HCT116 (cell line): ENCODE measurements around the gene ABHD16A. TPM values are rescaled to one million over a fixed set of nuclear protein-coding genes. Genes with fewer than 3 reads are reported as not detected.

Experiments used
- ATAC-seq: fragments of 200-7000 bp; cut with Tn5 transposase; 2 replicates; pipeline ENCODE4 v1.9.1; 2020; ENCODE audit warnings: mild to moderate bottlenecking, moderate library complexity
- BruUV-seq: library from RNA; stranded (reverse); fragments of 400-500 nt; replicated peaks from 2 replicates; lab custom pipeline; 2021; lab: Mats Ljungman, UMichigan
- CTCF ChIA-PET: fragments of 300-600 bp; sonication (Branson Sonifier 250); formaldehyde crosslinking; loops from one replicate; lab custom pipeline; 2021; ENCODE audit warnings: antibody characterized with exemption; lab: Charles Lee
- POLR2A ChIA-PET: fragments of 300-600, 350-600 bp; sonication (Branson Sonifier 250); formaldehyde crosslinking; loops from one replicate; lab custom pipeline; 2021; ENCODE audit warnings: antibody characterized with exemption; lab: Charles Lee
- RAD21 ChIA-PET, 2 experiments: fragments of 300-600 bp; sonication (Branson Sonifier 250); formaldehyde crosslinking; loops; one replicate each; lab custom pipeline; 2023; ENCODE audit warnings: low total read pairs in 2 of 2; ENCODE audit not compliant: uncharacterized antibody in 2 of 2, unreplicated experiment in 2 of 2, low non-redundant PET in 1 of 2; lab: Charles Lee
- DNase-seq: peaks from one replicate; pipeline ENCODE4 v3.0.0-alpha.2; 2010; ENCODE audit warnings: low read depth, low spot score
- H2AFZ ChIP-seq: fragments of 200-600 bp; shearing (Covaris generic), sonication (generic); 2 replicates; pipeline ENCODE4 v1.6.1; 2017; ENCODE audit warnings: low read depth, mixed run types, mixed read lengths, antibody characterized with exemption, low read length; ENCODE audit not compliant: poor library complexity, severe bottlenecking
- H3K27ac ChIP-seq: 2 replicates; pipeline ENCODE4 v1.5.1; 2012; ENCODE audit warnings: low read depth, low read length
- H3K27me3 ChIP-seq: fragments of 200-600 bp; sonication (generic); 2 replicates; pipeline ENCODE4 v1.6.1; 2016; ENCODE audit warnings: mixed run types, low read length, mixed read lengths; ENCODE audit not compliant: insufficient read depth
- H3K36me3 ChIP-seq, 2 experiments: fragments of 200-500 bp in 1 of 2; fragments of 200-600 bp in 1 of 2; sonication (Bioruptor generic) in 1 of 2; sonication (generic) in 1 of 2; 2 replicates each; pipeline versions ENCODE4 v1.5.1 to v1.6.1; 2014 to 2016; ENCODE audit warnings: low read length in 2 of 2, inconsistent platforms in 1 of 2, mixed read lengths in 1 of 2, mixed run types in 1 of 2; ENCODE audit not compliant: insufficient read depth in 2 of 2, control insufficient read depth in 1 of 2
- H3K4me1 ChIP-seq, 2 experiments: fragments of 200-600 bp in 1 of 2; sonication (generic) in 1 of 2; 2 replicates each; pipeline versions ENCODE4 v1.5.1 to v1.6.1; 2012 to 2017; ENCODE audit warnings: low read length in 2 of 2, inconsistent platforms in 1 of 2, mild to moderate bottlenecking in 1 of 2, mixed read lengths in 1 of 2, mixed run types in 1 of 2, moderate library complexity in 1 of 2; ENCODE audit not compliant: insufficient read depth in 2 of 2, control insufficient read depth in 1 of 2
- H3K4me2 ChIP-seq: fragments of 200-600 bp; sonication (generic); 2 replicates; pipeline ENCODE4 v1.6.1; 2017; ENCODE audit warnings: mixed run types, low read length, mixed read lengths
- H3K4me3 ChIP-seq, 2 experiments: fragments of 200-600 bp in 1 of 2; sonication (generic) in 1 of 2; replicated peaks in 1 of 2; 2 replicates each; pipeline ENCODE4 v1.5.1; 2011 to 2016; ENCODE audit warnings: low read length in 2 of 2, control low read depth in 1 of 2, low read depth in 1 of 2, mild to moderate bottlenecking in 1 of 2, mixed read lengths in 1 of 2, mixed run types in 1 of 2
- H3K79me2 ChIP-seq: fragments of 200-600 bp; sonication (generic); 2 replicates; pipeline ENCODE4 v1.6.1; 2017; ENCODE audit warnings: mild to moderate bottlenecking, mixed run types, low read length, moderate library complexity, mixed read lengths; ENCODE audit not compliant: insufficient read depth
- H3K9ac ChIP-seq: fragments of 200-600 bp; sonication (generic); 2 replicates; pipeline ENCODE4 v1.6.1; 2016; ENCODE audit warnings: low read length, mixed read lengths
- H3K9me2 ChIP-seq: fragments of 200-600 bp; sonication (generic), shearing (Covaris generic); 2 replicates; pipeline ENCODE4 v1.6.1; 2017; ENCODE audit warnings: mixed run types, mild to moderate bottlenecking, moderate library complexity; ENCODE audit not compliant: insufficient read depth
- H3K9me3 ChIP-seq, 2 experiments: fragments of 200-500 bp in 1 of 2; fragments of 200-600 bp in 1 of 2; sonication (Bioruptor generic) in 1 of 2; sonication (generic) in 1 of 2; 2 replicates each; pipeline ENCODE4 v1.6.1; 2014 to 2017; ENCODE audit warnings: low read length in 2 of 2, mixed read lengths in 2 of 2, inconsistent platforms in 1 of 2, low read depth in 1 of 2, mild to moderate bottlenecking in 1 of 2, mixed run types in 1 of 2, moderate library complexity in 1 of 2; ENCODE audit not compliant: control insufficient read depth in 1 of 2, insufficient read depth in 1 of 2
- H4K20me1 ChIP-seq: fragments of 200-600 bp; sonication (generic), shearing (Covaris generic); 2 replicates; pipeline ENCODE4 v1.6.1; 2017; ENCODE audit warnings: mixed run types, mild to moderate bottlenecking, moderate library complexity; ENCODE audit not compliant: insufficient read depth
- ATF3 ChIP-seq: IDR thresholded peaks from 2 replicates; pipeline ENCODE4 v1.6.1; 2012
- CBX3 ChIP-seq: IDR thresholded peaks from 2 replicates; pipeline ENCODE4 v1.6.1; 2012; ENCODE audit warnings: low read depth
- CEBPB ChIP-seq: IDR thresholded peaks from 2 replicates; pipeline ENCODE4 v1.6.1; 2012; ENCODE audit warnings: low read depth
- EZH2 ChIP-seq: fragments of 200-600 bp; sonication (generic); IDR thresholded peaks from 2 replicates; pipeline ENCODE4 v1.6.1; 2017; ENCODE audit warnings: antibody characterized with exemption, mixed run types
- EZH2phosphoT487 ChIP-seq: fragments of 200-600 bp; IDR thresholded peaks from 2 replicates; pipeline ENCODE4 v1.6.1; 2018; ENCODE audit warnings: antibody characterized with exemption, borderline replicate concordance
- FOSL1 ChIP-seq: IDR thresholded peaks from 2 replicates; pipeline ENCODE4 v1.6.1; 2012; ENCODE audit warnings: low read depth
- JUND ChIP-seq: IDR thresholded peaks from 2 replicates; pipeline ENCODE4 v1.6.1; 2012
- POLR2A ChIP-seq: IDR thresholded peaks from 2 replicates; pipeline ENCODE4 v1.7.0; 2011; ENCODE audit warnings: borderline replicate concordance; ENCODE audit not compliant: insufficient read depth, insufficient read length; ENCODE audit errors: extremely low read depth
- RAD21 ChIP-seq: IDR thresholded peaks from 2 replicates; pipeline ENCODE4 v1.6.1; 2012; ENCODE audit warnings: low read depth, mild to moderate bottlenecking
- SRF ChIP-seq: IDR thresholded peaks from 2 replicates; pipeline ENCODE4 v1.6.1; 2012; ENCODE audit warnings: low read depth
- TCF7L2 ChIP-seq: IDR thresholded peaks from 2 replicates; pipeline ENCODE4 v1.7.0; 2011; ENCODE audit warnings: borderline replicate concordance, inconsistent platforms; ENCODE audit not compliant: insufficient read depth, insufficient read length; ENCODE audit errors: extremely low read depth
- YY1 ChIP-seq: IDR thresholded peaks from 2 replicates; pipeline ENCODE4 v1.6.1; 2011; ENCODE audit warnings: low read length, low read depth, moderate library complexity, mild to moderate bottlenecking; ENCODE audit not compliant: insufficient replicate concordance; ENCODE audit errors: extremely low read depth
- ZFX ChIP-seq: fragments of 450-650 bp; IDR thresholded peaks from 2 replicates; pipeline ENCODE4 v1.6.1; 2017
- ZNF274 ChIP-seq: fragments of 200-500 bp; sonication (Bioruptor generic); IDR thresholded peaks from 2 replicates; pipeline ENCODE4 v1.6.1; 2014; ENCODE audit warnings: mild to moderate bottlenecking, low read depth, low read length, inconsistent platforms
- intact Hi-C: fragments of 100-400 bp; cut with micrococcal nuclease; formaldehyde crosslinking; loops from 2 replicates; pipeline ENCODE4 v1.10.0; 2022
- total RNA-seq: library from RNA; stranded (reverse); gene quantifications from one replicate; pipeline ENCODE4 v1.2.1, GENCODE V29; 2021; ENCODE audit not compliant: unreplicated experiment
- TF ChIP-seq, protein P1 (sequence below): IDR thresholded peaks from 2 replicates; pipeline ENCODE4 v1.6.1; 2011; ENCODE audit warnings: mild to moderate bottlenecking, low read length, moderate library complexity; ENCODE audit not compliant: insufficient replicate concordance; ENCODE audit errors: extremely low read depth
- TF ChIP-seq, protein P2 (sequence below): IDR thresholded peaks from 2 replicates; pipeline ENCODE4 v1.6.1; 2012; ENCODE audit warnings: low read depth
- TF ChIP-seq, protein P3 (sequence below): IDR thresholded peaks from 2 replicates; pipeline ENCODE4 v1.6.1; 2012

The ABHD16A gene
- total RNA-seq, 1 experiment from 2014 or later: 32.4 TPM

GRCh38 chr6:31687860-31688693, 15.0 kb downstream of the ABHD16A start:
- H3K9ac ChIP-seq: no peak overlapping the region
- TF ChIP-seq JUND (no peak), CBX3 (no peak), YY1 (no peak), POLR2A (no peak), EZH2 (no peak), ATF3 (no peak), RAD21 (no peak), SRF (no peak), ZFX (no peak), FOSL1 (no peak), ZNF274 (no peak), CEBPB (no peak), TCF7L2 (no peak), EZH2phosphoT487 (no peak)
- TF ChIP-seq, protein P1, sequence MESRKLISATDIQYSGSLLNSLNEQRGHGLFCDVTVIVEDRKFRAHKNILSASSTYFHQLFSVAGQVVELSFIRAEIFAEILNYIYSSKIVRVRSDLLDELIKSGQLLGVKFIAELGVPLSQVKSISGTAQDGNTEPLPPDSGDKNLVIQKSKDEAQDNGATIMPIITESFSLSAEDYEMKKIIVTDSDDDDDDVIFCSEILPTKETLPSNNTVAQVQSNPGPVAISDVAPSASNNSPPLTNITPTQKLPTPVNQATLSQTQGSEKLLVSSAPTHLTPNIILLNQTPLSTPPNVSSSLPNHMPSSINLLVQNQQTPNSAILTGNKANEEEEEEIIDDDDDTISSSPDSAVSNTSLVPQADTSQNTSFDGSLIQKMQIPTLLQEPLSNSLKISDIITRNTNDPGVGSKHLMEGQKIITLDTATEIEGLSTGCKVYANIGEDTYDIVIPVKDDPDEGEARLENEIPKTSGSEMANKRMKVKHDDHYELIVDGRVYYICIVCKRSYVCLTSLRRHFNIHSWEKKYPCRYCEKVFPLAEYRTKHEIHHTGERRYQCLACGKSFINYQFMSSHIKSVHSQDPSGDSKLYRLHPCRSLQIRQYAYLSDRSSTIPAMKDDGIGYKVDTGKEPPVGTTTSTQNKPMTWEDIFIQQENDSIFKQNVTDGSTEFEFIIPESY: no peak
- TF ChIP-seq, protein P2, sequence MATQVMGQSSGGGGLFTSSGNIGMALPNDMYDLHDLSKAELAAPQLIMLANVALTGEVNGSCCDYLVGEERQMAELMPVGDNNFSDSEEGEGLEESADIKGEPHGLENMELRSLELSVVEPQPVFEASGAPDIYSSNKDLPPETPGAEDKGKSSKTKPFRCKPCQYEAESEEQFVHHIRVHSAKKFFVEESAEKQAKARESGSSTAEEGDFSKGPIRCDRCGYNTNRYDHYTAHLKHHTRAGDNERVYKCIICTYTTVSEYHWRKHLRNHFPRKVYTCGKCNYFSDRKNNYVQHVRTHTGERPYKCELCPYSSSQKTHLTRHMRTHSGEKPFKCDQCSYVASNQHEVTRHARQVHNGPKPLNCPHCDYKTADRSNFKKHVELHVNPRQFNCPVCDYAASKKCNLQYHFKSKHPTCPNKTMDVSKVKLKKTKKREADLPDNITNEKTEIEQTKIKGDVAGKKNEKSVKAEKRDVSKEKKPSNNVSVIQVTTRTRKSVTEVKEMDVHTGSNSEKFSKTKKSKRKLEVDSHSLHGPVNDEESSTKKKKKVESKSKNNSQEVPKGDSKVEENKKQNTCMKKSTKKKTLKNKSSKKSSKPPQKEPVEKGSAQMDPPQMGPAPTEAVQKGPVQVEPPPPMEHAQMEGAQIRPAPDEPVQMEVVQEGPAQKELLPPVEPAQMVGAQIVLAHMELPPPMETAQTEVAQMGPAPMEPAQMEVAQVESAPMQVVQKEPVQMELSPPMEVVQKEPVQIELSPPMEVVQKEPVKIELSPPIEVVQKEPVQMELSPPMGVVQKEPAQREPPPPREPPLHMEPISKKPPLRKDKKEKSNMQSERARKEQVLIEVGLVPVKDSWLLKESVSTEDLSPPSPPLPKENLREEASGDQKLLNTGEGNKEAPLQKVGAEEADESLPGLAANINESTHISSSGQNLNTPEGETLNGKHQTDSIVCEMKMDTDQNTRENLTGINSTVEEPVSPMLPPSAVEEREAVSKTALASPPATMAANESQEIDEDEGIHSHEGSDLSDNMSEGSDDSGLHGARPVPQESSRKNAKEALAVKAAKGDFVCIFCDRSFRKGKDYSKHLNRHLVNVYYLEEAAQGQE: no peak
- TF ChIP-seq, protein P3, sequence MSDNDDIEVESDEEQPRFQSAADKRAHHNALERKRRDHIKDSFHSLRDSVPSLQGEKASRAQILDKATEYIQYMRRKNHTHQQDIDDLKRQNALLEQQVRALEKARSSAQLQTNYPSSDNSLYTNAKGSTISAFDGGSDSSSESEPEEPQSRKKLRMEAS: no peak

More at GRCh38 chr6:31687860-31688693, 15.0 kb downstream of the ABHD16A start:
- peaks cover 8 to 25% of the 10 kb centered on the region in 2 experiments; a peak in 2 of 4 replicates for H3K36me3 ChIP-seq
- H2AFZ ChIP-seq: no peak overlapping the region
- no TSS peak for BruUV-seq
- peaks cover 11 to 16% of the 10 kb centered on the region in 2 experiments for H3K4me1 ChIP-seq
- DNase-seq (no peak), ATAC-seq (no peak)
- H3K9me3 ChIP-seq: no peaks in the 10 kb centered on the region
- POLR2A ChIA-PET: no interaction called here
- no peaks in the 10 kb centered on the region for H3K79me2 ChIP-seq
- RAD21 ChIA-PET: no interaction called here
- no peak overlapping the region for H3K4me2 ChIP-seq
- CTCF ChIA-PET: no interaction called here
- no peaks in the 10 kb centered on the region for H3K27me3 ChIP-seq
- H3K9me2 ChIP-seq: no peaks in the 10 kb centered on the region
- no peak overlapping the region for H3K4me3 ChIP-seq
- no peak overlapping the region for H3K27ac ChIP-seq
- intact Hi-C loops: no loop called here
- no peaks in the 10 kb centered on the region for H4K20me1 ChIP-seq
